ENCODE results near the gene PPM1D.

The PPM1D gene

DNA sequence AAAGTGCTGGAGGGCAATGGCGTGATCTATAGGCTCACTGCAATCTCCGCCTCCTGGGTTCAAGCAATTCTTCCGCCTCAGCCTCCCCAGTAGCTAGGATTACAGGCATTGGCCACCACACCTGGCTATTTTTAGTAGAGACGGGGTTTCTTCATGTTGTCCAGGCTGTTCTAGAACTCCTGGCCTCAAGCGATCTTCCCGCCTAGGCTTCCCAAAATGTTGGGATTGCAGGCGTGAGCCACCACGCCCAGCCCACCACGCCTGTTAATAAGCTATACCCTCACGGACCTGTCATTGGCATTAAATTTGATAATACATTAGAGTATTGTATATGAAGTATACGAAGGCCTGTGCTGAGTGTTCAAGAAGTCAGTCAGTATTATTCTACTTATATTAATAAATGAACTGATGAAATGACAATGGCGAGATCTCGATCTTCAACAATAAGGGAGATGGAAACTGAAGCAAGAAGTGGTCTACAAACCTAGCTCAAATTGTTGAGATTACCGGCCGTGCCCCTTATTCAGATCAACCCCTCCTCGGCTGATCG, 76.8 kb downstream of the PPM1D start:
- DNase-seq, result no peak

GRCh38 chr17:60677308-60678117, 77.5 kb downstream of the PPM1D start, which contains the start of gene BCAS3:
Gene BCAS3 (plus strand): TSS chr17:60677851.
- peak; percentile 97 for DNase-seq

DNA sequence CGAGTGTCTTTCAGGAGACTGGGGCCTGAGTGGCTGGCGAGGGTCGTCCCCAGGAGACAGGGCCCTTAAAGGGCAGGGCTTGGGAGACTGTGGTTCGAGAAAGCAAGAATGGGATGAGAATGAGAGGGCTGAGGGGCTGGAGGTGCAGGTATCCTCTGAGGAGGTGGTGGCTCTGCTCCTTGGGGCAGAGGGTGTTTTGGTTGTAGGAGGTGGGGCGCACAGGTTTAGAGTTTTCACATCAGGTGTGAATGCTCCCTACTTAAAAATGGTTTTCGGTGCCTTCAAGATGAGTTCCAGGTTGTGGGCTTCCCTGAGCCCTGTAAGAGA, 78.1 kb downstream of the PPM1D start:
- no peak for DNase-seq

- DNase-seq, result no peak
Measured at GRCh38 chr17:60679287-60679686, 79.3 kb downstream of the PPM1D start.

DNA sequence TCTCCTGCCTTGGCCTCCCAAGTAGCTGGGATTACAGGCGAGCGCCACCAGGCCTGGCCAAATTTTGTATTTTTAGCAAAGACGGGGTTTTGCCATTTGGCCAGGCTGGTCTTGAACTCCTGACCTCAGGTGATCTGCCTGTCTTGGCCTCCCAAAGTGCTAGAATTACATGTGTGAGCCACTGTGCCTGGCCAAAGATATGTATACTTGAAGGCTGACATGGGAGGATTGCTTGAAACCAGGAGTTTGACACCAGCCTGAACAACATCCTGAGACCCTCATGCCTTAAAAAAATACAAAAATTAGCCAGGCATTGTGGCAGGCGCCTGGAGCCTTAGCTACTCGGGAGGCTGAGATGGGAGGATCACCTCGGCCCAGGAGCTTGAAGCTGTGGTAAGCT, 80.8 kb downstream of the PPM1D start:
- no peak for DNase-seq

- no peak for DNase-seq
Measured at GRCh38 chr17:60685437-60685836, 85.4 kb downstream of the PPM1D start.

DNA sequence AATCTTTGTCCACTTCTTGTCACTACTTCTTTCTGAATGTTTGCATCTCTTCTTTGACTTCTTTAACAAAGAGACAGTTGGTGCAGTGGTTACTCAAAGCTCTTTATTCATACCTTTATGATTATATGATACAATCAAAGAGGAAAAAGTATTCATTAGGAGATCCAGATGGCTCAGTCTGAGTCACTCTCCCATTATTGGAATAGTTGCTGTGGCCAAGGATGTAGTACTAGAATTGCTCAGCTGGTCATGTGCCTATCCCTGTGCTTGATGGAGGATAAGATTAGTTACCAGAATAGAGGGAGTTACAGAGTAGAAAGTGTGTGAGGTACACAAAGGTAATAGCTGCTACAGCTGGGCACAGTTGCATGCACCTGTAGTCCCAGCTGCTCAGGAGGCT, 96.0 kb downstream of the PPM1D start:
- DNase-seq, result no peak

DNA sequence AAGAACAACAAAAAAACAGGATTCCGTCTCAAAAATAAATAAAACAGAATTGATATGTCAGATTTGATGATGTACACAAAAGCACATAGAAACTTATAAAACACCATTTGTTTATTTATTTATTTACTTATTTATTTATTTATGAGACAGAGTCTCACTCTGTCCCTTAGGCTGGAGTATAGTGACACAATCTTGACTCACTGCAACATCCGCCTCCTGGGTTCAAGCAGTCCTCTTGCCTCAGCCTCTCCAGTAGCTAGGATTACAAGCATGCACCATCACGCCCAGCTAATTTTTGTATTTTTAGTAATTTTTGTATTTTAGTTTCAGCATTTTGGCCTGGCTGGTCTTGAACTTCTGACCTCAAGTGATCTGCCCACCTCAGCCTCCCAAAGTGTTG, 99.1 kb downstream of the PPM1D start:
- no peak for DNase-seq

- DNase-seq, result no peak
Measured at GRCh38 chr17:60704170-60704569, 104.2 kb downstream of the PPM1D start.

GRCh38 chr17:60712675-60713074, 112.7 kb downstream of the PPM1D start:
- no peak for DNase-seq

DNA sequence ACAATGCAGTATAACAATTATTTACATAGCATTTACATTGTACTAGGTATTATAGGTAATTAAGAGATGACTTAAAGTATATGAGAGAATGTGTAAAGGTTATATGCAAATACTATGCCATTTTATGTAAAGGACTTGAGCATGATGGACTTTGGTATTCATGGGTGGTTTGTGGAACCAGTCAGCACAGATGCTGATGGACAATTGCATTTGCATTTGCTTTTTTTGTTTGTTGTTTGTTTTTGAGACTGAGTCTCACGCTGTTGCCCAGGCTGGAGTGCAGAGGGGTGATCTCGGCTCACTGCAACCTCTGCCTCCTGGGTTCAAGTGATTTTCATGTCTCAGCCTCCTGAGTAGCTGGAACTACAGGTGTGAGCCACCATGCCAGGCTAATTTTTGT, 113.6 kb downstream of the PPM1D start:
- no peak for DNase-seq

All from NK-92 treated with Interleukin-12 subunit alpha and Interleukin-12 subunit beta, amount 100 ng/mL, for 24 hours (cell line).